H9 (cell line): ENCODE results near the gene ARL2BP. TPM values are rescaled to one million over a fixed set of nuclear protein-coding genes. Genes with fewer than 3 reads are reported as not detected.
A peak's percentile ranks its signal among the peaks of the same experiment; 100 is the strongest.

Experiments used
- DNase-seq: peaks from one replicate; pipeline ENCODE4 v3.0.0-alpha.2; 2017
- H2AFZ ChIP-seq: one replicate; pipeline ENCODE4 v1.6.1; 2013; ENCODE audit warnings: mild to moderate bottlenecking, low read length, control low read depth, moderate library complexity
- H2AK5ac ChIP-seq: 2 replicates; pipeline ENCODE4 v1.6.1; 2013; ENCODE audit warnings: low read length, control low read depth, mixed read lengths; ENCODE audit not compliant: insufficient read length
- H2BK120ac ChIP-seq: one replicate; pipeline ENCODE4 v1.6.1; 2013; ENCODE audit warnings: low read depth, mild to moderate bottlenecking, low read length, control low read depth, inconsistent platforms; ENCODE audit not compliant: poor library complexity, severe bottlenecking
- H2BK12ac ChIP-seq: 2 replicates; pipeline ENCODE4 v1.6.1; 2013; ENCODE audit warnings: low read length, control low read depth, mixed read lengths, low read depth; ENCODE audit not compliant: insufficient read length
- H2BK15ac ChIP-seq: 2 replicates; pipeline ENCODE4 v1.6.1; 2013; ENCODE audit warnings: low read depth, low read length, control low read depth
- H2BK20ac ChIP-seq: one replicate; pipeline ENCODE4 v1.6.1; 2013; ENCODE audit warnings: low read depth, mild to moderate bottlenecking, low read length, control low read depth, inconsistent platforms; ENCODE audit not compliant: poor library complexity, severe bottlenecking
- H2BK5ac ChIP-seq: 2 replicates; pipeline ENCODE4 v1.6.1; 2013; ENCODE audit warnings: low read length, control low read depth, mixed read lengths; ENCODE audit not compliant: insufficient read length
- H3K14ac ChIP-seq: 2 replicates; pipeline ENCODE4 v1.6.1; 2013; ENCODE audit warnings: low read length, control low read depth; ENCODE audit not compliant: insufficient read depth
- H3K18ac ChIP-seq: 2 replicates; pipeline ENCODE4 v1.6.1; 2013; ENCODE audit warnings: low read depth, mild to moderate bottlenecking, mixed read lengths, low read length, control low read depth; ENCODE audit not compliant: insufficient read length
- H3K23ac ChIP-seq: 2 replicates; pipeline ENCODE4 v1.6.1; 2013; ENCODE audit warnings: low read length, control low read depth, mixed read lengths, low read depth; ENCODE audit not compliant: insufficient read length
- H3K23me2 ChIP-seq: 2 replicates; pipeline ENCODE4 v1.6.1; 2013; ENCODE audit warnings: low read depth, mild to moderate bottlenecking, mixed read lengths, low read length, control low read depth; ENCODE audit not compliant: insufficient read length, poor library complexity, severe bottlenecking
- H3K27ac ChIP-seq: 2 replicates; pipeline ENCODE4 v1.5.1; 2013; ENCODE audit warnings: low read length, control low read depth, mixed read lengths, low read depth; ENCODE audit not compliant: insufficient read length
- H3K27me3 ChIP-seq: 2 replicates; pipeline ENCODE4 v1.6.1; 2013; ENCODE audit warnings: low read length, control low read depth, inconsistent platforms; ENCODE audit not compliant: insufficient read depth
- H3K4ac ChIP-seq: 2 replicates; pipeline ENCODE4 v1.6.1; 2013; ENCODE audit warnings: low read depth, mild to moderate bottlenecking, control low read depth, inconsistent platforms, low read length, moderate library complexity
- H3K4me1 ChIP-seq: 2 replicates; pipeline ENCODE4 v1.6.1; 2013; ENCODE audit warnings: low read length, control low read depth, inconsistent platforms; ENCODE audit not compliant: insufficient read depth
- H3K4me2 ChIP-seq: 2 replicates; pipeline ENCODE4 v1.6.1; 2013; ENCODE audit warnings: low read length, control low read depth, mixed read lengths; ENCODE audit not compliant: insufficient read length, insufficient read depth
- H3K56ac ChIP-seq: 2 replicates; pipeline ENCODE4 v1.6.1; 2013; ENCODE audit warnings: low read depth, mild to moderate bottlenecking, mixed read lengths, low read length, control low read depth; ENCODE audit not compliant: insufficient read length
- H3K79me1 ChIP-seq: 2 replicates; pipeline ENCODE4 v1.6.1; 2013; ENCODE audit warnings: low read depth, mild to moderate bottlenecking, moderate library complexity, low read length, control low read depth, inconsistent platforms; ENCODE audit not compliant: insufficient read depth, poor library complexity, severe bottlenecking
- H3K79me2 ChIP-seq: 2 replicates; pipeline ENCODE4 v1.6.1; 2013; ENCODE audit warnings: low read length, control low read depth, inconsistent platforms; ENCODE audit not compliant: insufficient read depth
- H3K9ac ChIP-seq: 2 replicates; pipeline ENCODE4 v1.6.1; 2013; ENCODE audit warnings: low read length, control low read depth, mixed read lengths; ENCODE audit not compliant: insufficient read length; ENCODE audit errors: extremely low read depth
- H3K9me3 ChIP-seq: one replicate; pipeline ENCODE4 v1.6.1; 2013; ENCODE audit warnings: low read depth, low read length, inconsistent platforms; ENCODE audit not compliant: control insufficient read depth
- H3T11ph ChIP-seq: one replicate; pipeline ENCODE4 v1.6.1; 2013; ENCODE audit warnings: mild to moderate bottlenecking, low read length, control low read depth, inconsistent platforms
- H4K20me1 ChIP-seq: one replicate; pipeline ENCODE4 v1.6.1; 2013; ENCODE audit not compliant: control insufficient read depth, insufficient read length, insufficient read depth
- H4K5ac ChIP-seq: 2 replicates; pipeline ENCODE4 v1.6.1; 2013; ENCODE audit warnings: low read depth, mild to moderate bottlenecking, mixed read lengths, low read length, control low read depth; ENCODE audit not compliant: insufficient read length
- H4K8ac ChIP-seq: replicated peaks from 2 replicates; pipeline ENCODE4 v1.6.1; 2013; ENCODE audit warnings: low read length, control low read depth, mixed read lengths, low read depth; ENCODE audit not compliant: insufficient read length
- H4K91ac ChIP-seq: 2 replicates; pipeline ENCODE4 v1.6.1; 2013; ENCODE audit warnings: low read depth, mild to moderate bottlenecking, moderate library complexity, mixed read lengths, low read length, control low read depth; ENCODE audit not compliant: insufficient read length
- H3K27ac Mint-ChIP-seq, 3 experiments: 2 replicates in 2 of 3; 3 replicates in 1 of 3; pipeline ENCODE4 v1.8.0; 2020 to 2021; ENCODE audit warnings: mixed read lengths in 3 of 3, mild to moderate bottlenecking in 1 of 3, moderate library complexity in 1 of 3
- H3K27me3 Mint-ChIP-seq: 2 replicates; pipeline ENCODE4 v1.8.0; 2021; ENCODE audit warnings: low read depth, mild to moderate bottlenecking, moderate library complexity, mixed read lengths
- H3K36me3 Mint-ChIP-seq, 3 experiments: 2 replicates in 2 of 3; 3 replicates in 1 of 3; pipeline ENCODE4 v1.8.0; 2020 to 2021; ENCODE audit warnings: low read depth in 3 of 3, mixed read lengths in 3 of 3; ENCODE audit not compliant: insufficient read depth in 1 of 3
- H3K4me1 Mint-ChIP-seq, 2 experiments: 2 replicates each; pipeline ENCODE4 v1.8.0; 2020; ENCODE audit warnings: mixed read lengths in 2 of 2
- H3K4me3 Mint-ChIP-seq, 2 experiments: 2 replicates in 1 of 2; 3 replicates in 1 of 2; pipeline ENCODE4 v1.8.0; 2020 to 2021; ENCODE audit warnings: mild to moderate bottlenecking in 2 of 2, mixed read lengths in 2 of 2, moderate library complexity in 1 of 2
- H3K9me3 Mint-ChIP-seq, 2 experiments: 2 replicates in 1 of 2; 3 replicates in 1 of 2; pipeline ENCODE4 v1.8.0; 2020; ENCODE audit warnings: mild to moderate bottlenecking in 2 of 2, mixed read lengths in 2 of 2, moderate library complexity in 1 of 2
- CTCF ChIP-seq: fragments of 200-600 bp; sonication (generic); conservative IDR thresholded peaks from 3 replicates; pipeline ENCODE4 v1.8.0; 2021; ENCODE audit warnings: antibody characterized with exemption, mild to moderate bottlenecking
- WGBS: extraction: QIAGEN DNeasy Blood & Tissue Kit; methylation state at CpG from one replicate; pipeline ENCODE4 v1.1.7; 2013; ENCODE audit warnings: missing lambda C conversion rate, low lambda C conversion rate, mixed read lengths; ENCODE audit not compliant: insufficient read length; ENCODE audit errors: extremely low coverage; 5-methylcytosine and 5-hydroxymethylcytosine counted together
- total RNA-seq: library from RNA; stranded (reverse); gene quantifications from 2 replicates; pipeline ENCODE4 v1.2.1, GENCODE V29; 2021

Gene ARL2BP
- total RNA-seq, 1 experiment from 2014 or later: 18.0 TPM

GRCh38 chr16:57265850-57266530 is 20.9 kb downstream of the ARL2BP start:
- no peak overlapping the region for H4K5ac ChIP-seq
- no peak overlapping the region for H3K18ac ChIP-seq
- no CpG with 5 or more reads among the region's 16 CpGs for WGBS
- H3K9ac ChIP-seq: no peak overlapping the region
- H3K4ac ChIP-seq: no peak overlapping the region
- H4K8ac ChIP-seq: no peak overlapping the region
- Mint-ChIP-seq H3K27ac (peak overlapping the region in 2 of 3 experiments; percentile 34 to 67; a peak in 2 of 7 replicates), H3K4me3 (no peak overlapping the region), H3K36me3 (no peaks in the 10 kb centered on the region), H3K9me3 (no peaks in the 10 kb centered on the region), H3K4me1 (peaks cover 17 to 26% of the 10 kb centered on the region in 2 experiments), H3K27me3 (no peaks in the 10 kb centered on the region)
- H2BK20ac ChIP-seq: no peak overlapping the region
- no peaks in the 10 kb centered on the region for H3K9me3 ChIP-seq
- no peak overlapping the region for H3K27ac ChIP-seq
- no peak overlapping the region for H3K4me2 ChIP-seq
- no peak for TF ChIP-seq CTCF
- peaks cover 2% of the 10 kb centered on the region; the same call in 1 of the 2 replicates for H3K4me1 ChIP-seq
- H3K79me2 ChIP-seq: no peaks in the 10 kb centered on the region
- H2BK5ac ChIP-seq: no peak overlapping the region
- H3K56ac ChIP-seq: no peak overlapping the region
- H2AFZ ChIP-seq: no peak overlapping the region
- H3K23me2 ChIP-seq: no peaks in the 10 kb centered on the region
- no peaks in the 10 kb centered on the region for H3K79me1 ChIP-seq
- no peak overlapping the region for H4K91ac ChIP-seq
- H3K14ac ChIP-seq: no peak overlapping the region
- H4K20me1 ChIP-seq: no peaks in the 10 kb centered on the region
- no peaks in the 10 kb centered on the region for H3K27me3 ChIP-seq
- H2BK120ac ChIP-seq: no peak overlapping the region
- no peak overlapping the region for H3T11ph ChIP-seq
- no peak overlapping the region for H2BK15ac ChIP-seq
- DNase-seq: no peak
- no peak overlapping the region for H3K23ac ChIP-seq
- no peak overlapping the region for H2BK12ac ChIP-seq
- no peak overlapping the region for H2AK5ac ChIP-seq
